Measurements from ENCODE around the gene ZCCHC2. TPM values are rescaled to one million over a fixed set of nuclear protein-coding genes. Genes with fewer than 3 reads are reported as not detected.

Gene ZCCHC2
- total and polyA plus RNA-seq, 2 of the 8 experiments (the other 6 are each of a cell fraction or from before 2014, with no cell fraction given) = 13.5 to 18.6 TPM

DNA sequence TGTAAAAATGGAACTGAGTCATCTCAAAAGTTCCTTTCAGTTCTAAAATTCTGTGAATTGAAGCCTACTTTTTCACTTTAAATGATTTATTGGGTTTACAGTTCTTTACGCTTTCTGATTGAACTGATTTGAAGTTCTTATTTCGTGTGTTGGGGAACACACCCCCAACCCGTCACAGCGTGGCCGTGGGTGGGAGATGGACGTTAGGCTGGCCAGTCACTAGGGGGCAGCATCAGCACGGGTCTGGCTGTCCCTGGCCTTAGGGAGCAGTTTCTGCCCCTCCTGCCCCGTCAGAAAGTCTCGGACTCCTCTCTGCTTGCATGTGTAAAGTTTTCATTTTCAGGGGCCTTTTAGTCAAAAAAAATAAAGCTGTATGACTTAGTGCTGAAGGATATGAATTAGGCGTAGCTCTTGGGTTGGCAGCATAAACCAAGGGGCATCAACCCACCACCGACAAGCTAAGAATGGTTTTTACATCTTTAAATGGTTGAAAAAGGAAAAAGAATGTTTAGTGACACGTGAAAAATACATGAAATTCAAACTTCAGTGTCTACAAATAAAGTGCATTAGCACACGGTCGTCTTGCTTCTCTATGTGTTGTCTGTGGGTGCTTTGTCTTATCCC is 63.4 kb downstream of the ZCCHC2 start:
- Histone ChIP-seq H3K79me1 (ENCODE audit: low read depth, low read length) (no peaks in the 10 kb centered on the region), H4K20me1 (replicated peaks in 1 of 2; ENCODE audit: control insufficient read depth in 1 of 2, insufficient read depth in 2 of 2, low read length in 2 of 2) (no peaks in the 10 kb centered on the region), H3K36me3 (ENCODE audit: control insufficient read depth in 2 of 4, insufficient read depth in 4 of 4, low read length in 3 of 4) (no peaks in the 10 kb centered on the region), H3K79me2 (ENCODE audit: control insufficient read depth in 1 of 2, insufficient read depth in 2 of 2, low read length in 2 of 2) (no peaks in the 10 kb centered on the region), H4K8ac (ENCODE audit: extremely low read depth, insufficient read depth, low read length) (no peak overlapping the region), H3K9me3 (ENCODE audit: insufficient read depth in 2 of 2, low read depth in 1 of 2, low read length in 1 of 2) (peaks cover 0 to 4% of the 10 kb centered on the region in 2 experiments; a peak in 1 of 4 replicates), H3K9ac (replicated peaks in 1 of 4; ENCODE audit: extremely low read depth in 1 of 4, low read depth in 3 of 4, low read length in 3 of 4) (no peak overlapping the region), H2BK15ac (ENCODE audit: low read length) (no peak overlapping the region; the same call in 1 of the 2 replicates), H3K4me2 (ENCODE audit: insufficient read depth in 1 of 2, low read depth in 2 of 2, low read length in 2 of 2) (no peak overlapping the region), H3K27ac (ENCODE audit: low read depth, low read length) (no peak overlapping the region), H2BK12ac (ENCODE audit: low read depth, low read length) (no peak overlapping the region; the same call in 1 of the 2 replicates), H3K4me3 (ENCODE audit: extremely low read depth in 1 of 4, insufficient read depth in 2 of 4, low read depth in 3 of 4, low read length in 4 of 4) (no peak overlapping the region), H3K27me3 (replicated peaks in 1 of 4; ENCODE audit: control insufficient read depth in 3 of 4, extremely low read depth in 1 of 4, insufficient read depth in 3 of 4, low read length in 3 of 4) (no peaks in the 10 kb centered on the region), H2AFZ (ENCODE audit: low read length) (no peak overlapping the region), H3K23ac (ENCODE audit: insufficient read length) (no peak overlapping the region), H3K4me1 (replicated peaks in 1 of 4; ENCODE audit: control insufficient read depth in 3 of 4, insufficient read depth in 4 of 4, low read length in 3 of 4) (peaks cover 2 to 8% (median 6%) of the 10 kb centered on the region in 4 experiments; a peak in 6 of 7 replicates), H4K91ac (replicated peaks; ENCODE audit: insufficient read length, low read length) (no peak overlapping the region), H3K18ac (ENCODE audit: extremely low read depth, low read length) (no peak overlapping the region), H3K14ac (ENCODE audit: insufficient read length) (no peak overlapping the region), H2AK5ac (ENCODE audit: low read depth, low read length) (no peak overlapping the region), H3K56ac (replicated peaks; ENCODE audit: insufficient read length, low read depth, low read length) (no peak overlapping the region), H3K23me2 (ENCODE audit: low read depth, low read length) (no peaks in the 10 kb centered on the region), H2BK120ac (replicated peaks; ENCODE audit: low read depth, low read length) (no peak overlapping the region), H4K5ac (ENCODE audit: insufficient read length, low read depth, low read length) (no peak overlapping the region), H3K4ac (replicated peaks; ENCODE audit: insufficient read length, low read depth, low read length) (no peak overlapping the region), H2BK20ac (ENCODE audit: low read length) (no peak overlapping the region), H2BK5ac (ENCODE audit: low read depth, low read length) (0 out of 2 replicates have a peak overlapping the region, but pooled peaks have one; percentile 35)
- WGBS, 2 experiments (ENCODE audit: extremely low coverage in 1 of 2, insufficient coverage in 1 of 2, insufficient read length in 1 of 2, insufficient replicate concordance in 2 of 2, low coverage in 1 of 2, low lambda C conversion rate in 2 of 2, missing lambda C conversion rate in 1 of 2) = 41% methylated on average over 14 of the region's 14 CpGs; no CpG with 5 or more reads in 1 of the 2 experiments
- DNase-seq (ENCODE audit: low read depth in 1 of 2, low spot score in 2 of 2) (peak in 1 of 2 experiments; percentile 89), FAIRE-seq (peak; percentile 69)
- POLR2A ChIA-PET (ENCODE audit: partially characterized antibody) = no interaction called here
- CTCF ChIA-PET (ENCODE audit: partially characterized antibody) = interaction anchor here (0.6 to 6.8 kb wide), 83 partner anchors 8 to 911 kb away, joined by 3 to 47 read pairs (median 4); partner anchors contain the start of genes PHLPP1, PIGN, RELCH and ZCCHC2
- peak in 1 of 2 experiments; percentile 20; a peak in 1 of 4 replicates for TF ChIP-seq HDAC2 (IDR thresholded peaks at IDR 0.05; ENCODE audit: borderline replicate concordance in 1 of 2, low read depth in 2 of 2, low read length in 2 of 2)
- 0 out of 2 replicates have a peak, but pooled peaks have one; percentile 2 for TF ChIP-seq CEBPB (IDR thresholded peaks at IDR 0.05; ENCODE audit: low read depth, low read length)
- TF ChIP-seq RXRA (IDR thresholded peaks at IDR 0.05; ENCODE audit: insufficient read depth, low read depth, low read length) = no peak
- peak; percentile 97 for TF ChIP-seq RAD21 (IDR thresholded peaks at IDR 0.05 in 1 of 2, conservative IDR thresholded peaks at IDR 0.05 in 1 of 2; ENCODE audit: low read depth in 2 of 2, low read length in 2 of 2)
- TF ChIP-seq CTCF (IDR thresholded peaks at IDR 0.05; ENCODE audit: control extremely low read depth in 1 of 3, insufficient read depth in 1 of 3, low read depth in 1 of 3, low read length in 3 of 3) = peak; percentile 90 to 100 (median 97)
- TF ChIP-seq JUN (IDR thresholded peaks at IDR 0.05; ENCODE audit: low read depth, low read length) = no peak
- TF ChIP-seq BACH1 (IDR thresholded peaks at IDR 0.05; ENCODE audit: low read length) = peak; percentile 61; the same call in 1 of the 2 replicates
- TF ChIP-seq MAX (IDR thresholded peaks at IDR 0.05) = peak; percentile 48; the same call in 1 of the 2 replicates
